ENCODE measurements around the gene ST8SIA2.

Gene ST8SIA2

GRCh38 chr15:92413510-92413909 is 19.8 kb downstream of the ST8SIA2 start:
- no peak for TF ChIP-seq CTCF (conservative IDR thresholded peaks at IDR 0.05; ENCODE audit: control insufficient read depth, insufficient read depth, low read depth, low read length)
- no peak for DNase-seq (ENCODE audit: low read depth)
- H3K4me3 ChIP-seq (ENCODE audit: control insufficient read depth, low read depth, low read length), result no peak overlapping the region

GRCh38 chr15:92415639-92416297 is 22.1 kb downstream of the ST8SIA2 start:
- no peak for TF ChIP-seq CTCF (conservative IDR thresholded peaks at IDR 0.05; ENCODE audit: control insufficient read depth, insufficient read depth, low read depth, low read length)
- H3K4me3 ChIP-seq (ENCODE audit: control insufficient read depth, low read depth, low read length), result no peak overlapping the region
- DNase-seq (ENCODE audit: low read depth), result no peak

- DNase-seq (ENCODE audit: low read depth), result no peak
- no peak for TF ChIP-seq CTCF (conservative IDR thresholded peaks at IDR 0.05; ENCODE audit: control insufficient read depth, insufficient read depth, low read depth, low read length)
- no peak overlapping the region for H3K4me3 ChIP-seq (ENCODE audit: control insufficient read depth, low read depth, low read length)
These were observed 22.9 kb downstream of the ST8SIA2 start for GRCh38 chr15:92416557-92416956.

- no peak overlapping the region for H3K4me3 ChIP-seq (ENCODE audit: control insufficient read depth, low read depth, low read length)
- no peak for DNase-seq (ENCODE audit: low read depth)
- TF ChIP-seq CTCF (conservative IDR thresholded peaks at IDR 0.05; ENCODE audit: control insufficient read depth, insufficient read depth, low read depth, low read length), result no peak
These were observed 24.0 kb downstream of the ST8SIA2 start for GRCh38 chr15:92417716-92418115.

DNA sequence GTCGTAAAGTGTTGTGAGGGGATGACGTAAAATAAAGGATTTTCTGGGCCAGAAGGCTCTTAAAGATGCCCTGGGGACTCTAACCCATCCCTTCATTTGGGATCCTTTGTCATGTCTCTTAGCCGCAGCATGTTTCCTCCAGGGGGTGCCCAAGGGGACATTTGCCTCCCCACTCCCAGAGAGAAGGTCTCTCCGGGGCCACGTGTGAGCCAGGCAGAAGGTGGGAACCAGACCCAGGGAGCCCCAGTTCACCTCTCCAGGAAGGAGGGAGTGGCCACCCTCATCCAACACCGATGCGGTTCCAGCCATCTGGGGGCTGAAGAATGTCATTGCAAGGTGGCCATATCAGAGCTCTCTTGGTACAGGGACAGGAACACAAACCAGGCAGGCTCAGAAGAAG is 25.2 kb downstream of the ST8SIA2 start:
- DNase-seq (ENCODE audit: low read depth), result no peak
- no peak for TF ChIP-seq CTCF (conservative IDR thresholded peaks at IDR 0.05; ENCODE audit: control insufficient read depth, insufficient read depth, low read depth, low read length)
- H3K4me3 ChIP-seq (ENCODE audit: control insufficient read depth, low read depth, low read length), result no peak overlapping the region

DNA sequence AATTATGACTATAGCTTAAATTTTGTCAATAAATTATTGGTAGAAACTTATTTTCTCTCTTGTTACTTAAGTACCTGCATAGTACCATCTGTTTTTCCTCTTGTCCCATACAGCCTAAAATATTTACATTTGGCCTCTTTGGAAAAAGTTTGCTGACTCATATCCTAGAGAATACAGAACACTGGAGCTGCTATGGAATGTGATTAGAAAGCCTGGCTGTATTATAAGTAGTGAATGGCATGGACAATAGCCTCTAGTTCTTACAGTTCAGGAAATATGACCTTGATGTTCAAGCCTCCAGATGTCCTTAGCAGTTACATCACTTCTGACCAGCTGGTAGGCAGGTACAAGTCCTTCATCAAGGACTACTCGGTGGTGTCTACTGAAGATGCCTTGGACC is 28.3 kb downstream of the ST8SIA2 start:
- DNase-seq (ENCODE audit: low read depth), result peak; percentile 19
- TF ChIP-seq CTCF (conservative IDR thresholded peaks at IDR 0.05; ENCODE audit: control insufficient read depth, insufficient read depth, low read depth, low read length), result no peak
- H3K4me3 ChIP-seq (ENCODE audit: control insufficient read depth, low read depth, low read length), result no peak overlapping the region

All from fibroblast of mammary gland (primary cell).